GM12865 (cell line): ENCODE measurements around the gene SEPTIN5.

Experiments
- DNase-seq: peaks from one replicate; pipeline ENCODE4 v3.0.0; 2010; ENCODE audit warnings: low read depth
- H3K4me3 ChIP-seq: 2 replicates; pipeline ENCODE4 v1.5.1; 2011; ENCODE audit warnings: mild to moderate bottlenecking, low read depth, low read length, control low read depth
- TF ChIP-seq, protein P1 (sequence below): IDR thresholded peaks from 2 replicates; pipeline ENCODE4 v1.5.1; 2011; ENCODE audit warnings: low read length, control low read depth, low read depth, inconsistent platforms; ENCODE audit not compliant: insufficient read depth; ENCODE audit errors: missing control alignments

The SEPTIN5 gene

DNA sequence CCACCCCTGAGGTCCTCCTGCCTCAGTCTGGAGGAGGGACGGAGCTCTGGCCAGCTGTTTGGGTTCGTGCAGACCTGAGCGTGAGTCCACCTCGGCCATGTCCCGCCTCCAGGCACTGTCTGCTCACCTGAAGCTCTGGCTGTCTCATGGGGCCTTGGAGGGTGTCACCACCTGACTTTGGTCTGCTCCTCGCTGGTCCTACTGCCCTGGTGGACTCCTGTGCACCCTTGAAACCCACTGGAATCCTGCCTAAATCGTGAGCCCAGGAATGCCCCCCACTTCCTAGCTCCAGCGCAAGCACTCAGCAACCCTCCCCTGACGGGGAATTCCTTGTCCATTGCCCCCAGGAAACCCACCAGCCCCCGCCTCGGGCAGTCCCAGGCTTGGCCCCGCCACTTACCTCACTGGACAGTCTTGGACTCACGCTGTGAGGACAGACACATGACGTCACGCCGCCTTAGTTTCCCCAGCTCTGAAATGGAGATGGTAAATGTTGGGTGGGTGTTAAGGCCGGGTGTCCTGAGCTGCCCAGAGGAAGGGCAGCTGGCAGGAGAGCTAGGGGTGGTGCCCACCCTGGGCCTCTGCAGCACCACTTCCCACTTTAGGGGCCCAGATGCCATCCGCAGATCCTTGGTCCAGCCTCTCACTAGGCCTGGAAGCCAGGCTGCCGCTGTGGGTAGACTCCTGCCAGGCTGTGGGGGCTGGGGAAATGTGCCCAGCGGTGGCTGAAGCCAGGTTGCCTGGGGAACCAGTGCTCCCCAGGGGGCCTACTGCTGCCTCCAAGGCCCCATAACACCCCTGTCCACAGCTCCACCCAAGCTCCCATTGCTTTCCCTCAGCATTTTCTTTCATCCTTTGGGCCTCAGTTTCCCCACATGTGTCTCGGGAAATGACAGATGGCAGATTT is 28.1 kb downstream of the SEPTIN5 start:
- no peak for DNase-seq

DNA sequence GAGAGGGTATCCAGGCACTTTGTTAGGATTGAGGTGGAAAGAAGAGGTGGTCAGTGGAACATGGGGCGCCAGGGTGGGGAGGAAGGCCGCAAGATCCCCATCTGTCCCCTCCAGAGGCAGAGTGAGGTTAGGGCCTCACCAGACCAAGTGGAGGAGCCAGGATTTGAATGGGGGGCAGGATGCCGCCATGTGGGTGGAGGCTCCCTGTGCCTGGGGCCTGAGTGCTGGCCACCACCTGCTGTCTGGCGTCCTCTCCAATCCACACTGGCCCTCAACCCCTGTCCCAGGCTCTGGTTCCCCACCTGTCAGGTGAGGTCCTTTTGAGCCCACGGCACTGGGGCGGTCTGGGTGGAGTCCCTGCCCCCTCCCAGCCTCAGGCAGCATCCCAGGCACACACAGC is 28.8 kb downstream of the SEPTIN5 start:
- no peak overlapping the region for H3K4me3 ChIP-seq
- no peak for DNase-seq
- TF ChIP-seq, protein P1, sequence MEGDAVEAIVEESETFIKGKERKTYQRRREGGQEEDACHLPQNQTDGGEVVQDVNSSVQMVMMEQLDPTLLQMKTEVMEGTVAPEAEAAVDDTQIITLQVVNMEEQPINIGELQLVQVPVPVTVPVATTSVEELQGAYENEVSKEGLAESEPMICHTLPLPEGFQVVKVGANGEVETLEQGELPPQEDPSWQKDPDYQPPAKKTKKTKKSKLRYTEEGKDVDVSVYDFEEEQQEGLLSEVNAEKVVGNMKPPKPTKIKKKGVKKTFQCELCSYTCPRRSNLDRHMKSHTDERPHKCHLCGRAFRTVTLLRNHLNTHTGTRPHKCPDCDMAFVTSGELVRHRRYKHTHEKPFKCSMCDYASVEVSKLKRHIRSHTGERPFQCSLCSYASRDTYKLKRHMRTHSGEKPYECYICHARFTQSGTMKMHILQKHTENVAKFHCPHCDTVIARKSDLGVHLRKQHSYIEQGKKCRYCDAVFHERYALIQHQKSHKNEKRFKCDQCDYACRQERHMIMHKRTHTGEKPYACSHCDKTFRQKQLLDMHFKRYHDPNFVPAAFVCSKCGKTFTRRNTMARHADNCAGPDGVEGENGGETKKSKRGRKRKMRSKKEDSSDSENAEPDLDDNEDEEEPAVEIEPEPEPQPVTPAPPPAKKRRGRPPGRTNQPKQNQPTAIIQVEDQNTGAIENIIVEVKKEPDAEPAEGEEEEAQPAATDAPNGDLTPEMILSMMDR = no peak

More for the DNA sequence above, 28.1 kb downstream of the SEPTIN5 start:
- no peak overlapping the region for H3K4me3 ChIP-seq
- TF ChIP-seq, protein P1 = no peak

DNA sequence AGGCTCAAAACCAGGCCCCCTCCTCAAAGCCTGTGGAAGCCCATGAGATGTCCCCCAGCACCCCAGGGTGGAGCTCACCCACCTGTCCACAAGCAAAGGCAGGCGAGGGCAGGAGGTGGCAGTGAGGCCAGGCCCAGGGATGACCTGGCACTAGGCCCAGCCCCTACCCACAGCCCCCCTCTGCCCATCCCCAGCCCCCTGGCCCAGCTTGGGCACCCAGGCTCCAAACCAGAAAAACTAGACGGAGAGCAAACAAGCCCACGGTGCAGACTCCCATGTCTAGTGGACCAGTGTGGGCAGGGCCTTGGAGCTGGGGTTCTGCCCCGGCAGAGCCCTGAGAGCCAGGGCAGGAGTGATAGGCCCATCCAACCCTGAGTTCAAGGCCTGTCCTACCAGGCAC is 29.3 kb downstream of the SEPTIN5 start:
- H3K4me3 ChIP-seq = no peak overlapping the region
- TF ChIP-seq, protein P1 = no peak
- no peak for DNase-seq

DNA sequence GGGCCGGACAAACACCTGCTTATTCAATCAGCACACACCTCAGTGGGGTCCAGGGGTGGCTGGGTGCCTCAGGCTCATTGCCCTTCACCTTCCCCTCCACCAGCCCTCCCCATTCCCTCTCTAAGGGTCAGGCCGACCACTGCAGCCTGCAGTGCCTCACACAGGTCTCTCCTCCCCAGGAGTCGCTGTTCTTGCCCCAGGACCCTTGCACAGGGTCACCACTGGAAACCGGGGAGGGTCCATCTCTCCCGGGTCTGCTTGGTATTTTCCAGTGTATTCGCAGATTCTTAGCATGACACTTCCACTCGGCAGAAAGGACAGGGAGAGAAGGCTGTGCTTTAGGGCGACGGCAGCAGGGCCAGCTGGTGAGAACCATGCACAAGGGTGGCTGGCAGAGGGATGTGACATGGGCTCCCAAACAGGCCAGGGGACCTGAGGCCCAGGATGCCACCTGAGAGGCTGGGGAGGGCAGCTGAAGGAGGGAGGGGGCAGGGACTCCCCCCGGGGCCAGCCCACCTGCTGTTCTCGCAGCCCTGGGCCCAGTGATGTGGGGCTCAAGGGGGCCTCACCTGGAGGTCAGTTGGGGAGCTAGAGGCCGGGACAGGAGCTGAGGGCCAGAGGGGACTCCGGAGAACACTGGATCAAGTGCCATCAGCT is 30.2 kb downstream of the SEPTIN5 start:
- TF ChIP-seq, protein P1 = no peak
- H3K4me3 ChIP-seq = no peak overlapping the region
- no peak for DNase-seq

DNA sequence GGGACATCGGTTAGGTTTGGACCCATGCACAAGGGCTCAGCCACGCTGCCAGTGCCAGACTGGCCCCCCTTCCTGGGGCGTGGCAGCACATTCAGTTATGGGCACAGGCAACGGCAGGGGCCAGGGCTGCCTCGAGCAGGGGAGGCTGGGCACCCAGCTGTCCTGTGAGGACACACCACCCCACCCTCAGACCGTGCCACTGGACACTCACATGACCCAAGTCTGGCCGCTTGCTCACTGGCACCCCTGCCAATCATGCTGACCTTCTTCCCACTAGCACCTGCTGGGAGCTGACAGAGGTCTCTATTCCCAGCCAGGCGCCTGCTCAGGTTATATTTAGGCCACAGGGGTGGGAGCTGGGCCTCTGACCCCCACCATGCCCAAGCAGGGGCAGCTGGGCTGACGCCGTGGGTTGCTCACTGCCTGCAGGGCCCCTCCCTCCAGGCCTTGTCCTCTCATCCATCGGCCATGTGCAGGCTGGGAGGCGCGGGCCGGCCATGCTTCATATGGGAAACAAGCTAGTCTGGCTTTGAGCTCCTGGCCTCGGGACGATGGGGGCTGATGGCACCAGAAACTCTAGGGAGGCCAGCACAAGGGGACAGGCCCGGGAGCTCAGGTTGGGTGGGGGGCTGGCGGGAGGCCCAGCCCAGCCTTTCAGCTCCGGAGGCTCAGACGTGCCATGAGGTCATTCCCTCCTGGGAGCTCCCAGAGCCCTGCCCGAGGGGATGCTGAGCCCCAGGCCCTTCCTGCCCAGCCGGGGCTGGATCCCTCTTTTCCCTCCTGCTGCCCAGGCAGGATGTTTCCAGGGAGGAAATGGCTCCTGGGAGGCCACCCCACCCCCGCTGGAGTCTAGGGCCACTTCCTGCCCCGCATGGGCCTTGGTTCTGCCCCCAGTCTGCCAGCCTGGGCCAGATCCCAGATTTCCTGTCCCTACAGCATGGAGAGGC is 31.1 kb downstream of the SEPTIN5 start:
- TF ChIP-seq, protein P1 = no peak
- H3K4me3 ChIP-seq = no peak overlapping the region
- no peak for DNase-seq

DNA sequence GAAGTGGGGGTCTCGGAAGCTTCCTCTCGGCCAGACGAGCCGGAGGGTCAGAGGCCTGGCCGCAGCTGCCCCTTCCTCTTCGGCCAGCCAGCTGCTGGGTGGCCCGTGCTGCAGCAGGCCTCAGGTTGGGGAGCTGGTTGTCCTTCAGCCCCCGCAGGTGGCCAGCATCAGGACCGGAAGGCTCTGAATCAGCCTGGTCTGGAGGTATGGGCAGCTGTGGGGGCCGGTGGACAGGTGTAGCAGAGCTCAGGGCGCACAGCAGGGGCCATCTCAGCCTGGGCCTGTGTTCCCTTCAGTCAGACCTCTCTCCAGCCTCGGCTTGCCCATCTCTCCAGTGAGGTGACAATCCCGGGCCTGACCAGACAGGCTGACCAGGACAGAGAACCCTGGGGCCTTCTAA is 32.4 kb downstream of the SEPTIN5 start:
- no peak for DNase-seq
- TF ChIP-seq, protein P1 = no peak
- no peak overlapping the region for H3K4me3 ChIP-seq
